ENCODE results near the gene M6PR. TPM values are rescaled to one million over a fixed set of nuclear protein-coding genes. Genes with fewer than 3 reads are reported as not detected.

M6PR gene
- total and polyA plus RNA-seq, 2 of the 8 experiments (the other 6 are each of a cell fraction or from before 2014, with no cell fraction given): 106 to 122 TPM

DNA sequence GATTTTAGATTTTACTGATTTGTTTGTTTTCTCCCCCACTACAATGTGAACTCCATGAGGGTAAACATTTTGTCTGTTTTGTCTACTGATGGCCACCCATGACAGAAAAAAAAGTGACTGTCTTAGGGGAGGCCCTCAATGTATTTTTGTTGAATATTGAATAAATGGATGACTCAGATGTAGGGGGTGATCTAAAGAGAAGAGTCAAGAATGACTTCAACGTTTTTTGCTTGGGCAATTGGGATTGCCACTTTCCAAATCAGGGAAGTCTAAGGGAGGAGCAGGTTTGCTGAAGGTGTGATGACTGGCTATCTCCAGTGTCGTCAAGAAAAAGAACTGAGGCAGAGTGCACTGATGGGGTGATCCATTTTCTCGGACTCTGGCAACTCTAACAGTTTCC lies 45.8 kb downstream of the M6PR start (continued):
- TF ChIP-seq, protein P1, sequence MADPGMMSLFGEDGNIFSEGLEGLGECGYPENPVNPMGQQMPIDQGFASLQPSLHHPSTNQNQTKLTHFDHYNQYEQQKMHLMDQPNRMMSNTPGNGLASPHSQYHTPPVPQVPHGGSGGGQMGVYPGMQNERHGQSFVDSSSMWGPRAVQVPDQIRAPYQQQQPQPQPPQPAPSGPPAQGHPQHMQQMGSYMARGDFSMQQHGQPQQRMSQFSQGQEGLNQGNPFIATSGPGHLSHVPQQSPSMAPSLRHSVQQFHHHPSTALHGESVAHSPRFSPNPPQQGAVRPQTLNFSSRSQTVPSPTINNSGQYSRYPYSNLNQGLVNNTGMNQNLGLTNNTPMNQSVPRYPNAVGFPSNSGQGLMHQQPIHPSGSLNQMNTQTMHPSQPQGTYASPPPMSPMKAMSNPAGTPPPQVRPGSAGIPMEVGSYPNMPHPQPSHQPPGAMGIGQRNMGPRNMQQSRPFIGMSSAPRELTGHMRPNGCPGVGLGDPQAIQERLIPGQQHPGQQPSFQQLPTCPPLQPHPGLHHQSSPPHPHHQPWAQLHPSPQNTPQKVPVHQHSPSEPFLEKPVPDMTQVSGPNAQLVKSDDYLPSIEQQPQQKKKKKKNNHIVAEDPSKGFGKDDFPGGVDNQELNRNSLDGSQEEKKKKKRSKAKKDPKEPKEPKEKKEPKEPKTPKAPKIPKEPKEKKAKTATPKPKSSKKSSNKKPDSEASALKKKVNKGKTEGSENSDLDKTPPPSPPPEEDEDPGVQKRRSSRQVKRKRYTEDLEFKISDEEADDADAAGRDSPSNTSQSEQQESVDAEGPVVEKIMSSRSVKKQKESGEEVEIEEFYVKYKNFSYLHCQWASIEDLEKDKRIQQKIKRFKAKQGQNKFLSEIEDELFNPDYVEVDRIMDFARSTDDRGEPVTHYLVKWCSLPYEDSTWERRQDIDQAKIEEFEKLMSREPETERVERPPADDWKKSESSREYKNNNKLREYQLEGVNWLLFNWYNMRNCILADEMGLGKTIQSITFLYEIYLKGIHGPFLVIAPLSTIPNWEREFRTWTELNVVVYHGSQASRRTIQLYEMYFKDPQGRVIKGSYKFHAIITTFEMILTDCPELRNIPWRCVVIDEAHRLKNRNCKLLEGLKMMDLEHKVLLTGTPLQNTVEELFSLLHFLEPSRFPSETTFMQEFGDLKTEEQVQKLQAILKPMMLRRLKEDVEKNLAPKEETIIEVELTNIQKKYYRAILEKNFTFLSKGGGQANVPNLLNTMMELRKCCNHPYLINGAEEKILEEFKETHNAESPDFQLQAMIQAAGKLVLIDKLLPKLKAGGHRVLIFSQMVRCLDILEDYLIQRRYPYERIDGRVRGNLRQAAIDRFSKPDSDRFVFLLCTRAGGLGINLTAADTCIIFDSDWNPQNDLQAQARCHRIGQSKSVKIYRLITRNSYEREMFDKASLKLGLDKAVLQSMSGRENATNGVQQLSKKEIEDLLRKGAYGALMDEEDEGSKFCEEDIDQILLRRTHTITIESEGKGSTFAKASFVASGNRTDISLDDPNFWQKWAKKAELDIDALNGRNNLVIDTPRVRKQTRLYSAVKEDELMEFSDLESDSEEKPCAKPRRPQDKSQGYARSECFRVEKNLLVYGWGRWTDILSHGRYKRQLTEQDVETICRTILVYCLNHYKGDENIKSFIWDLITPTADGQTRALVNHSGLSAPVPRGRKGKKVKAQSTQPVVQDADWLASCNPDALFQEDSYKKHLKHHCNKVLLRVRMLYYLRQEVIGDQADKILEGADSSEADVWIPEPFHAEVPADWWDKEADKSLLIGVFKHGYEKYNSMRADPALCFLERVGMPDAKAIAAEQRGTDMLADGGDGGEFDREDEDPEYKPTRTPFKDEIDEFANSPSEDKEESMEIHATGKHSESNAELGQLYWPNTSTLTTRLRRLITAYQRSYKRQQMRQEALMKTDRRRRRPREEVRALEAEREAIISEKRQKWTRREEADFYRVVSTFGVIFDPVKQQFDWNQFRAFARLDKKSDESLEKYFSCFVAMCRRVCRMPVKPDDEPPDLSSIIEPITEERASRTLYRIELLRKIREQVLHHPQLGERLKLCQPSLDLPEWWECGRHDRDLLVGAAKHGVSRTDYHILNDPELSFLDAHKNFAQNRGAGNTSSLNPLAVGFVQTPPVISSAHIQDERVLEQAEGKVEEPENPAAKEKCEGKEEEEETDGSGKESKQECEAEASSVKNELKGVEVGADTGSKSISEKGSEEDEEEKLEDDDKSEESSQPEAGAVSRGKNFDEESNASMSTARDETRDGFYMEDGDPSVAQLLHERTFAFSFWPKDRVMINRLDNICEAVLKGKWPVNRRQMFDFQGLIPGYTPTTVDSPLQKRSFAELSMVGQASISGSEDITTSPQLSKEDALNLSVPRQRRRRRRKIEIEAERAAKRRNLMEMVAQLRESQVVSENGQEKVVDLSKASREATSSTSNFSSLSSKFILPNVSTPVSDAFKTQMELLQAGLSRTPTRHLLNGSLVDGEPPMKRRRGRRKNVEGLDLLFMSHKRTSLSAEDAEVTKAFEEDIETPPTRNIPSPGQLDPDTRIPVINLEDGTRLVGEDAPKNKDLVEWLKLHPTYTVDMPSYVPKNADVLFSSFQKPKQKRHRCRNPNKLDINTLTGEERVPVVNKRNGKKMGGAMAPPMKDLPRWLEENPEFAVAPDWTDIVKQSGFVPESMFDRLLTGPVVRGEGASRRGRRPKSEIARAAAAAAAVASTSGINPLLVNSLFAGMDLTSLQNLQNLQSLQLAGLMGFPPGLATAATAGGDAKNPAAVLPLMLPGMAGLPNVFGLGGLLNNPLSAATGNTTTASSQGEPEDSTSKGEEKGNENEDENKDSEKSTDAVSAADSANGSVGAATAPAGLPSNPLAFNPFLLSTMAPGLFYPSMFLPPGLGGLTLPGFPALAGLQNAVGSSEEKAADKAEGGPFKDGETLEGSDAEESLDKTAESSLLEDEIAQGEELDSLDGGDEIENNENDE (IDR thresholded peaks at IDR 0.05; ENCODE audit: insufficient replicate concordance, low read length): no peak

Data from H1 (cell line).